Measurements from ENCODE around the gene RPL32.

DNA sequence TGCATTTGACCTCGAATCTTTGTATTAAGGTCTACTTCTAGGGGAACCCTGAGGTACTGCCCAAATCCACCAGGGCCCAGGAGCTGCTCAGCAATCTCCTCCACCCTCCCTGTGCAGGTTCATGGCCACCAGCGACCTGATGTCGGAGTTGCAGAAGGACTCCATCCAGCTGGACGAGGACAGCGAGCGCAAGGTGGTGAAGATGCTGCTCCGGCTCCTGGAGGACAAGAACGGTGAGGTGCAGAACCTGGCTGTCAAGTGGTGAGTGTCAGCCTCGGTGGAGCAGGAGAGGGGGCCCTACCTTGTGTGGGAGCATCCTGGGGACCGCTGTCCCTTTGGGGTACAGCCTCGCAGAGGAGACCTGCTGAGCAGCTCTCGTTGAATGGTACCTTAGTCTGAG lies 38.0 kb downstream of the RPL32 start:
- no peak for TF ChIP-seq TCF7L2 (IDR thresholded peaks at IDR 0.05; ENCODE audit: borderline replicate concordance, low read depth, low read length)
- TF ChIP-seq, protein P1, sequence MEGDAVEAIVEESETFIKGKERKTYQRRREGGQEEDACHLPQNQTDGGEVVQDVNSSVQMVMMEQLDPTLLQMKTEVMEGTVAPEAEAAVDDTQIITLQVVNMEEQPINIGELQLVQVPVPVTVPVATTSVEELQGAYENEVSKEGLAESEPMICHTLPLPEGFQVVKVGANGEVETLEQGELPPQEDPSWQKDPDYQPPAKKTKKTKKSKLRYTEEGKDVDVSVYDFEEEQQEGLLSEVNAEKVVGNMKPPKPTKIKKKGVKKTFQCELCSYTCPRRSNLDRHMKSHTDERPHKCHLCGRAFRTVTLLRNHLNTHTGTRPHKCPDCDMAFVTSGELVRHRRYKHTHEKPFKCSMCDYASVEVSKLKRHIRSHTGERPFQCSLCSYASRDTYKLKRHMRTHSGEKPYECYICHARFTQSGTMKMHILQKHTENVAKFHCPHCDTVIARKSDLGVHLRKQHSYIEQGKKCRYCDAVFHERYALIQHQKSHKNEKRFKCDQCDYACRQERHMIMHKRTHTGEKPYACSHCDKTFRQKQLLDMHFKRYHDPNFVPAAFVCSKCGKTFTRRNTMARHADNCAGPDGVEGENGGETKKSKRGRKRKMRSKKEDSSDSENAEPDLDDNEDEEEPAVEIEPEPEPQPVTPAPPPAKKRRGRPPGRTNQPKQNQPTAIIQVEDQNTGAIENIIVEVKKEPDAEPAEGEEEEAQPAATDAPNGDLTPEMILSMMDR (tag by site-specific recombination; IDR thresholded peaks at IDR 0.05), result no peak
- no peak for TF ChIP-seq ZBTB21 (tag by site-specific recombination; IDR thresholded peaks at IDR 0.05)
- TF ChIP-seq ZNF112 (tag by site-specific recombination; IDR thresholded peaks at IDR 0.05), result no peak
- TF ChIP-seq ZNF174 (tag by site-specific recombination; IDR thresholded peaks at IDR 0.05), result no peak
- TF ChIP-seq ZNF580 (tag by site-specific recombination; IDR thresholded peaks at IDR 0.05), result no peak
- no peak for TF ChIP-seq ZSCAN5A (tag by site-specific recombination; IDR thresholded peaks at IDR 0.05)
- TF ChIP-seq TRIM28 (IDR thresholded peaks at IDR 0.05; ENCODE audit: borderline replicate concordance, low read length), result no peak
- TF ChIP-seq ZNF184 (tag by site-specific recombination; IDR thresholded peaks at IDR 0.05), result no peak
- TF ChIP-seq SCRT2 (tag by site-specific recombination; IDR thresholded peaks at IDR 0.05), result no peak
- TF ChIP-seq, protein P2, sequence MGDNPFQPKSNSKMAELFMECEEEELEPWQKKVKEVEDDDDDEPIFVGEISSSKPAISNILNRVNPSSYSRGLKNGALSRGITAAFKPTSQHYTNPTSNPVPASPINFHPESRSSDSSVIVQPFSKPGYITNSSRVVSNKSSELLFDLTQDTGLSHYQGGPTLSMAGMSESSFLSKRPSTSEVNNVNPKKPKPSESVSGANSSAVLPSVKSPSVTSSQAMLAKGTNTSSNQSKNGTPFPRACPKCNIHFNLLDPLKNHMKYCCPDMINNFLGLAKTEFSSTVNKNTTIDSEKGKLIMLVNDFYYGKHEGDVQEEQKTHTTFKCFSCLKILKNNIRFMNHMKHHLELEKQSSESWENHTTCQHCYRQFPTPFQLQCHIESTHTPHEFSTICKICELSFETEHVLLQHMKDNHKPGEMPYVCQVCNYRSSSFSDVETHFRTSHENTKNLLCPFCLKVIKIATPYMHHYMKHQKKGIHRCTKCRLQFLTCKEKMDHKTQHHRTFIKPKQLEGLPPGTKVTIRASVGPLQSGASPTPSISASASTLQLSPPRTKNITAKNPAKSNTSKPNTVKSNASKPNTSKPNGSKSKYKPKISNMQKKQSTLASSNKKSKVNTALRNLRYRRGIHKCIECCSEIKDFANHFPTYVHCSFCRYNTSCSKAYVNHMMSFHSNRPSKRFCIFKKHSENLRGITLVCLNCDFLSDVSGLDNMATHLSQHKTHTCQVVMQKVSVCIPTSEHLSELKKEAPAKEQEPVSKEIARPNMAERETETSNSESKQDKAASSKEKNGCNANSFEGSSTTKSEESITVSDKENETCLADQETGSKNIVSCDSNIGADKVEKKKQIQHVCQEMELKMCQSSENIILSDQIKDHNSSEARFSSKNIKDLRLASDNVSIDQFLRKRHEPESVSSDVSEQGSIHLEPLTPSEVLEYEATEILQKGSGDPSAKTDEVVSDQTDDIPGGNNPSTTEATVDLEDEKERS (tag by site-specific recombination; IDR thresholded peaks at IDR 0.05), result no peak
